ENCODE results near the gene TCERG1L. TPM values are rescaled to one million over a fixed set of nuclear protein-coding genes. Genes with fewer than 3 reads are reported as not detected.
"Not testable (repeated sequence)": the region's sequence is repeated elsewhere in the genome, so short reads cannot be mapped to it uniquely, and the experiment has no call there.

TCERG1L gene
- total RNA-seq, 1 experiment from 2014 or later, result not detected

DNA sequence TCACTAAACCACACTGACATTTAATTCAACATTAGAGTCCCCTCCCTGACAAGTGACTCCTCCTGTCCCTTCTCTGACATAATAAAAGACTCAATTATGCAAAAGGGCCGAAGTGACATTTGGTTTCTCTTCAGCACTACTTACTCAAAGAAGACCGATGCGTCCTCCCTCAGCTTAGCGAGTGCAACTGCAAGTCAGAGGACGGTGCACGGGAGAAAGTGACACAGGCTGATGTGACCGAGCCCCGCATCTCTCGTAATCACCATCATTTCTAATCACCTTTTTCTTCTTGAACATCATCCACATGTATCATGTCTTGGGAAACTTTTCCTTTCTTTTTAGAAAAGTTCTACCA, 155.7 kb downstream of the TCERG1L start:
- Mint-ChIP-seq H3K36me3 (ENCODE audit: insufficient read depth, unreplicated experiment) (no peaks in the 10 kb centered on the region), H3K4me3 (ENCODE audit: low read depth, unreplicated experiment) (no peak overlapping the region), H3K27ac (ENCODE audit: unreplicated experiment) (no peak overlapping the region), H3K9me3 (ENCODE audit: low read depth, unreplicated experiment) (peaks cover 10% of the 10 kb centered on the region), H3K4me1 (ENCODE audit: low read depth, unreplicated experiment) (no peaks in the 10 kb centered on the region), H3K27me3 (ENCODE audit: unreplicated experiment) (no peaks in the 10 kb centered on the region)
- intact Hi-C loops (cut with micrococcal nuclease; ENCODE audit: unreplicated experiment), result no loop called here
- TF ChIP-seq, protein P1, sequence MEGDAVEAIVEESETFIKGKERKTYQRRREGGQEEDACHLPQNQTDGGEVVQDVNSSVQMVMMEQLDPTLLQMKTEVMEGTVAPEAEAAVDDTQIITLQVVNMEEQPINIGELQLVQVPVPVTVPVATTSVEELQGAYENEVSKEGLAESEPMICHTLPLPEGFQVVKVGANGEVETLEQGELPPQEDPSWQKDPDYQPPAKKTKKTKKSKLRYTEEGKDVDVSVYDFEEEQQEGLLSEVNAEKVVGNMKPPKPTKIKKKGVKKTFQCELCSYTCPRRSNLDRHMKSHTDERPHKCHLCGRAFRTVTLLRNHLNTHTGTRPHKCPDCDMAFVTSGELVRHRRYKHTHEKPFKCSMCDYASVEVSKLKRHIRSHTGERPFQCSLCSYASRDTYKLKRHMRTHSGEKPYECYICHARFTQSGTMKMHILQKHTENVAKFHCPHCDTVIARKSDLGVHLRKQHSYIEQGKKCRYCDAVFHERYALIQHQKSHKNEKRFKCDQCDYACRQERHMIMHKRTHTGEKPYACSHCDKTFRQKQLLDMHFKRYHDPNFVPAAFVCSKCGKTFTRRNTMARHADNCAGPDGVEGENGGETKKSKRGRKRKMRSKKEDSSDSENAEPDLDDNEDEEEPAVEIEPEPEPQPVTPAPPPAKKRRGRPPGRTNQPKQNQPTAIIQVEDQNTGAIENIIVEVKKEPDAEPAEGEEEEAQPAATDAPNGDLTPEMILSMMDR (IDR thresholded peaks at IDR 0.05; ENCODE audit: unreplicated experiment), result no peak
- DNase-seq, result no peak
- CTCF ChIA-PET, result no interaction called here
- BruUV-seq (replicated peaks), result no TSS peak

DNA sequence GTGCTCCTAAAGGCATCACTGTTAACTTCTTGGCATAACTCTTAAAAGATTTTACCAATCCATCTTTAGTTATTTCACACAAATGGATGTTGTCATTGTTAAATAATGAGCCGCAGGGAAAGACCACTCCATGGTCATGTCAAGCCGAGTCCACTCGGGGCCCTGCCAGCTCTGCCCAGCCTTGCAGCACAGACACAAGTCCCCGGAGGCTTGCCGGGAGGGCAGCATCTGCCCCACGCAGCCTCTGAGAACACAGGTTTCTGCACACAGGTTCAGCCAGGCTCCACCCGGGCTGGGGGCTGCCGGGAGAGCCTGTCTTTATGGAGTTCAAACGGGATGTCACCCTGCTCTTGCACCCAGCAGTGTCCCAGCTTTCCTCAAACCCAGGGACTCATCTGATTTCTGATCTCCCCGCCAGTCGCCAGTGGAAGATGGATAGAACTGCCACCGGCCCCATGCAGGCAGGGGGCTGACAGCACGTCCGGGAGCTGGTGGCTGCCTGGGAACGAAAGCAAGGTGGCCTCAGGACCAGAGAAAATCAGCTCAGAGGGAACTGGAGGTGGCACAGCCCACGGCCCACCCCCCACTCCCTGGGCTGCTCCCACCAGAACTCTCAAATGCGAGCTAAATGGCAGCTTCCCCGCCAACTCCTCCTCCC, 156.2 kb downstream of the TCERG1L start:
- intact Hi-C loops (cut with micrococcal nuclease; ENCODE audit: unreplicated experiment), result no loop called here
- no peak overlapping the region for H3K4me3 Mint-ChIP-seq (ENCODE audit: low read depth, unreplicated experiment)
- no peak overlapping the region for H3K27ac Mint-ChIP-seq (ENCODE audit: unreplicated experiment)
- H3K27me3 Mint-ChIP-seq (ENCODE audit: unreplicated experiment), result no peaks in the 10 kb centered on the region
- peaks cover 10% of the 10 kb centered on the region for H3K9me3 Mint-ChIP-seq (ENCODE audit: low read depth, unreplicated experiment)
- DNase-seq, result no peak
- no peaks in the 10 kb centered on the region for H3K4me1 Mint-ChIP-seq (ENCODE audit: low read depth, unreplicated experiment)
- TF ChIP-seq, protein P1 (IDR thresholded peaks at IDR 0.05; ENCODE audit: unreplicated experiment), result no peak
- CTCF ChIA-PET, result no interaction called here
- no TSS peak for BruUV-seq (replicated peaks)
- no peaks in the 10 kb centered on the region for H3K36me3 Mint-ChIP-seq (ENCODE audit: insufficient read depth, unreplicated experiment)

DNA sequence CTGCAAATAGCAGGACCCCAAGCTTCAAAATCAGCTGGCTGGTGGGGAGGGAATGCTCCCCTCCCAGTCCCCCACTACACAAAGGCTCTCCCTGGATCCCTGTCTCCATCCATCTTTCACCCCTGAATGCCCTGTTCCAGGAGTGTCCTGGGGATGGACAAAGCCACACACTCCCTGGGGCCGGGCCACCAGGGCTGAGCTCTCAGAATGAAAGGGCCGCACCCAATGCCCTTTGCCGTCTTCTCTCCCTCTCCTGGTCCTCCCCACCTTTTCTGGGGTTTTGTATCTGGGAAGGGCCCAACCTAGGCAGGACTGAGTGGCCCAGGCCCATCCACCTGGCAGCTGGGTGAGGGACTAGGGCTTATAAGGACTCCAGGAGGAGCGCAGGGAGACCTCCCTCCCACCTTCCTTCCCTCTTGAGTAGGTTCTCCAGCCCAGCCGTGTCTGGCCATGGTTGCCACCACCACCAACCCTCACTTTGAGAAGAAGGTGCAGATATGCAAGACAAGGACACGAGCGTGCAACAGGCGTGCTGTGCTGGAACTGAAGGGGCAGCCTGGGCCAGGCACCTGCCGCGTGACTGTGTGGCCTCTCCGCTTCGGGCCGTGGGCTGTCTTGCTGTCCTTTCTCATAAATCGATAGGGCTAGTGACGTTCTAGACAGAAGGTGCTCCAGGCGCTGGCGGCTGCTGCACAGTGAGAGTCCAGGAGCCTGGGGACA, 157.1 kb downstream of the TCERG1L start:
- Mint-ChIP-seq H3K4me1 (ENCODE audit: low read depth, unreplicated experiment) (no peaks in the 10 kb centered on the region), H3K36me3 (ENCODE audit: insufficient read depth, unreplicated experiment) (no peaks in the 10 kb centered on the region), H3K9me3 (ENCODE audit: low read depth, unreplicated experiment) (peaks cover 10% of the 10 kb centered on the region), H3K27ac (ENCODE audit: unreplicated experiment) (no peak overlapping the region), H3K27me3 (ENCODE audit: unreplicated experiment) (no peaks in the 10 kb centered on the region), H3K4me3 (ENCODE audit: low read depth, unreplicated experiment) (no peak overlapping the region)
- TF ChIP-seq, protein P1 (IDR thresholded peaks at IDR 0.05; ENCODE audit: unreplicated experiment), result no peak
- intact Hi-C loops (cut with micrococcal nuclease; ENCODE audit: unreplicated experiment), result no loop called here
- BruUV-seq (replicated peaks), result no TSS peak
- CTCF ChIA-PET, result no interaction called here
- no peak for DNase-seq

DNA sequence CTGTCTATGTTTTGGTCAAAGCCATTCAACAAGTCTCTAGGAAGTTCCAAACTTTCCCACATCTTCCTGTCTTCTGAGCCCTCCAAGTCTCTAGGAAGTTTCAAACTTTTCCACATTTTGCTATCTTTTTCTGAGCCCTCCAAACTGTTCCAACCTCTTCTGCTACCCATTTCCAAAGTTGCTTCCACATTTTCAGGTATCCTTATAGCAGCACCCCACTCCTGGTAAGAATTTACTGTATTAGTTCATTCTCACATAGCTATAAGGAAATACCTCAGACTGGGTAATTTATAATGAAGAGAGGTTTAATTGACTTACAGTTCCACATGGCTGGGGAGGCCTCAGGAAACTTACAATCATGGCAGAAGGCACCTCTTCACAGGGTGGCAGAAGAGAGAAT, 159.1 kb downstream of the TCERG1L start:
- CTCF ChIA-PET; DNase-seq; H3K27me3 Mint-ChIP-seq (ENCODE audit: unreplicated experiment); intact Hi-C loops (cut with micrococcal nuclease; ENCODE audit: unreplicated experiment); BruUV-seq (replicated peaks); H3K4me1 Mint-ChIP-seq (ENCODE audit: low read depth, unreplicated experiment); H3K27ac Mint-ChIP-seq (ENCODE audit: unreplicated experiment); H3K4me3 Mint-ChIP-seq (ENCODE audit: low read depth, unreplicated experiment); H3K36me3 Mint-ChIP-seq (ENCODE audit: insufficient read depth, unreplicated experiment): not testable (repeated sequence)
- H3K9me3 Mint-ChIP-seq (ENCODE audit: low read depth, unreplicated experiment), result peaks cover 15% of the 10 kb centered on the region

DNA sequence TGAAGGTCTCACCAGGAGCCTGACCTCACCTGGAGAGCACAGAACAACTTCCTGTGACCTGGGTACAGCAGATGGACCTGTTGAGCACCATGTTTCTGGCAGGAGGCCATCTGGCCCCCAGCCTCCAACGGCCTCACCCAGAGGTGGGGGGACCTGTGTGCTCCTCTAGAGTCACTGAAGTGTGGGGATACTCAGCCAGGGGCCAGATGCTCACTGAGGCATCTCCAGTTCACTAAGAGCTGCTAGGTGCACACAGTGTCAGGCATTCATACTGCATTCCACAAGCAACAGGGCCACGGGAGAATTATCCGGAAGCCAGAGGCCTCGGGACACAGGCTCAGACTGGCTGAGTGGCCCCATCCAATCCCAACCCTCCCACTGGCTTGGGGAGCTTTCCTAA, 161.4 kb downstream of the TCERG1L start:
- TF ChIP-seq, protein P1 (IDR thresholded peaks at IDR 0.05; ENCODE audit: unreplicated experiment), result no peak
- no peaks in the 10 kb centered on the region for H3K36me3 Mint-ChIP-seq (ENCODE audit: insufficient read depth, unreplicated experiment)
- no peak overlapping the region for H3K27ac Mint-ChIP-seq (ENCODE audit: unreplicated experiment)
- intact Hi-C loops (cut with micrococcal nuclease; ENCODE audit: unreplicated experiment), result no loop called here
- DNase-seq, result no peak
- CTCF ChIA-PET, result no interaction called here
- no TSS peak for BruUV-seq (replicated peaks)
- H3K9me3 Mint-ChIP-seq (ENCODE audit: low read depth, unreplicated experiment), result peaks cover 13% of the 10 kb centered on the region
- H3K4me3 Mint-ChIP-seq (ENCODE audit: low read depth, unreplicated experiment), result no peak overlapping the region
- H3K4me1 Mint-ChIP-seq (ENCODE audit: low read depth, unreplicated experiment), result no peaks in the 10 kb centered on the region
- H3K27me3 Mint-ChIP-seq (ENCODE audit: unreplicated experiment), result no peaks in the 10 kb centered on the region

All from Calu3 (cell line).